ENCODE measurements around the gene DHX15.

The DHX15 gene

DNA sequence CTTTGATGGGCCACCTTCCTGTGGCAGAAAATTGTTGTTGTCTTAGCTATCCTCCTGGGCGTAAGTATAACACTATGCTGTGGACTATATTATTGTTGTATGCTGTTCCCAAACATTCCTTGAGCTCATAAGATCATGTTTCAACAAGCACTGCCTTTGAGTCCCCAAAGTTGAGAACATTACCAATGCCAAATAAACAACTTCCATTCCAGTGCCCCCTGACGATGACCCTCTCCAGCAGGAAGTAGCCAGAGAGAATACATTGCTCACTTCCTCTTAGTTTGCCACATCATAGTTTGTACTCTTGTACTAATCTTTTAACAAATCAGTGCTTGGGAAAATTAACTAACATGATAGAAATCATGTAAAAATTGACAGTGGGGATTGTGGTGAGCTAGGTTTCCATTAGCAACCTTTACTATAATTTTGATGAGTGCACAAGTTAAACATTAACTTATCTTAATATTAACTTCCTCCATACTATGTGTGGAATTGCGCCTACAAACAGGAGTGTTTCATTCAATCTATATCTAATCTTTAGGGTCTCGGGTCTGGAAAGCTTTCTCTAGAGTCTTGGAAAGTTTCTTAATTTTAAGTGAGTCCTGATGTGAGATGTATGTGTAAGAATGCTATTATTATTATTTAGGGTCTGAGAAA is 20.3 kb upstream of the DHX15 start:
- Histone ChIP-seq H3K27me3 (ENCODE audit: insufficient read depth, low read length, poor library complexity, severe bottlenecking) (no peaks in the 10 kb centered on the region), H3K79me2 (ENCODE audit: insufficient read depth, low read length) (no peaks in the 10 kb centered on the region), H3K9ac (ENCODE audit: low read depth, low read length, poor library complexity, severe bottlenecking) (no peak overlapping the region), H3K36me3 (ENCODE audit: insufficient read depth, low read length) (no peaks in the 10 kb centered on the region), H3K4me1 (ENCODE audit: insufficient read depth, low read length, poor library complexity, severe bottlenecking) (no peaks in the 10 kb centered on the region), H3K4me2 (ENCODE audit: low read depth, low read length, poor library complexity, severe bottlenecking) (no peak overlapping the region), H3K9me3 (ENCODE audit: insufficient read depth, low read depth, low read length) (no peaks in the 10 kb centered on the region), H3K4me3 (ENCODE audit: low read length, poor library complexity, severe bottlenecking) (no peak overlapping the region), H3F3A (ENCODE audit: low read depth) (no peaks in the 10 kb centered on the region), H4K20me1 (ENCODE audit: insufficient read depth, low read length, poor library complexity, severe bottlenecking) (no peaks in the 10 kb centered on the region), H2AFZ (ENCODE audit: low read length) (no peak overlapping the region), H3K9me2 (replicated peaks; ENCODE audit: low read depth, low read length) (no peaks in the 10 kb centered on the region)
- no peak for TF ChIP-seq EZH2phosphoT487 (IDR thresholded peaks at IDR 0.05; ENCODE audit: borderline replicate concordance)
- TF ChIP-seq, protein P1, sequence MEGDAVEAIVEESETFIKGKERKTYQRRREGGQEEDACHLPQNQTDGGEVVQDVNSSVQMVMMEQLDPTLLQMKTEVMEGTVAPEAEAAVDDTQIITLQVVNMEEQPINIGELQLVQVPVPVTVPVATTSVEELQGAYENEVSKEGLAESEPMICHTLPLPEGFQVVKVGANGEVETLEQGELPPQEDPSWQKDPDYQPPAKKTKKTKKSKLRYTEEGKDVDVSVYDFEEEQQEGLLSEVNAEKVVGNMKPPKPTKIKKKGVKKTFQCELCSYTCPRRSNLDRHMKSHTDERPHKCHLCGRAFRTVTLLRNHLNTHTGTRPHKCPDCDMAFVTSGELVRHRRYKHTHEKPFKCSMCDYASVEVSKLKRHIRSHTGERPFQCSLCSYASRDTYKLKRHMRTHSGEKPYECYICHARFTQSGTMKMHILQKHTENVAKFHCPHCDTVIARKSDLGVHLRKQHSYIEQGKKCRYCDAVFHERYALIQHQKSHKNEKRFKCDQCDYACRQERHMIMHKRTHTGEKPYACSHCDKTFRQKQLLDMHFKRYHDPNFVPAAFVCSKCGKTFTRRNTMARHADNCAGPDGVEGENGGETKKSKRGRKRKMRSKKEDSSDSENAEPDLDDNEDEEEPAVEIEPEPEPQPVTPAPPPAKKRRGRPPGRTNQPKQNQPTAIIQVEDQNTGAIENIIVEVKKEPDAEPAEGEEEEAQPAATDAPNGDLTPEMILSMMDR (conservative IDR thresholded peaks at IDR 0.05; ENCODE audit: low read length): no peak

DNA sequence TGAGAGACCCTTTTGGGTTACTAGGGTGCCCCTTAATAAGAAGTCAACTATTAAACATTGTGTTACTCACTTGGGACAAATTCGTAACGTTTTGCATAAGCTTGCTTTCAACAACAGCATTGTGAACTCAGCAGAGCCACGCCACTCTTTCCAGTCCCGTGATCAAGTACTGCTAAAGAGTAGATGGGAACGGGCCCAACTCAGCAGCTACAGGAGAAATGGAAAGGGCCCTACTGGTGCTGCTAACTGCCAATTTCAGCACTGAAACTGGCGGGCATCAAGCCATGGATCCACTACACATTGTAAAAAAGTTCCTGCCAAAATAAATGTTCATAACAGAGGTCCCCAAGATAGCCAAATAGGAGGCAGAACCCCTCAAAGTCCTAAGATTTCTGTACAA is 19.0 kb upstream of the DHX15 start:
- no peaks in the 10 kb centered on the region for H3F3A ChIP-seq (ENCODE audit: low read depth)
- no peak for TF ChIP-seq EZH2phosphoT487 (IDR thresholded peaks at IDR 0.05; ENCODE audit: borderline replicate concordance)
- no peaks in the 10 kb centered on the region for H3K4me1 ChIP-seq (ENCODE audit: insufficient read depth, low read length, poor library complexity, severe bottlenecking)
- H3K9me2 ChIP-seq (replicated peaks; ENCODE audit: low read depth, low read length): no peaks in the 10 kb centered on the region
- H2AFZ ChIP-seq (ENCODE audit: low read length): no peak overlapping the region
- no peaks in the 10 kb centered on the region for H3K36me3 ChIP-seq (ENCODE audit: insufficient read depth, low read length)
- H3K79me2 ChIP-seq (ENCODE audit: insufficient read depth, low read length): no peaks in the 10 kb centered on the region
- no peaks in the 10 kb centered on the region for H3K27me3 ChIP-seq (ENCODE audit: insufficient read depth, low read length, poor library complexity, severe bottlenecking)
- no peak overlapping the region for H3K9ac ChIP-seq (ENCODE audit: low read depth, low read length, poor library complexity, severe bottlenecking)
- no peak overlapping the region for H3K4me3 ChIP-seq (ENCODE audit: low read length, poor library complexity, severe bottlenecking)
- H4K20me1 ChIP-seq (ENCODE audit: insufficient read depth, low read length, poor library complexity, severe bottlenecking): no peaks in the 10 kb centered on the region
- no peaks in the 10 kb centered on the region for H3K9me3 ChIP-seq (ENCODE audit: insufficient read depth, low read depth, low read length)
- H3K4me2 ChIP-seq (ENCODE audit: low read depth, low read length, poor library complexity, severe bottlenecking): no peak overlapping the region

DNA sequence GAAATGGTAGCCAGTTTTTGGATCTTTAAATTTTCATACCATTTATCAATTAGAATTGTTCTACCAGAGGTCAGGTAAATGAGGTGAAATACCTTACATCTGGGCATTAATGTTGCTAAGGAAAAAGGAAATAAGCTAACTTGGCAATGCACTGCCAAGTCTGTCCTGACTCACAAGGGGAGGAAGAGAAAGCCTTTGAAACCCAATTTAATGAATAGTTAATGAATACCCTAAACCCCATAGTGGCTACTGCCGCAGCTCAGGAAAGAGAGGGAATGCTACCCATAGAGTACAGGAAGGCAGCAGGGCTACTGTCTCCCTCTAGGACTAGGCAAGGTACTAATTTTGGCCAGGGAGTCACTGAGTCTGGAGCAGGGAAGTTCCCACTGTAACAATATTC is 16.8 kb upstream of the DHX15 start:
- Histone ChIP-seq H3K4me2 (ENCODE audit: low read depth, low read length, poor library complexity, severe bottlenecking) (no peak overlapping the region), H2AFZ (ENCODE audit: low read length) (no peak overlapping the region), H3F3A (ENCODE audit: low read depth) (no peaks in the 10 kb centered on the region), H3K9ac (ENCODE audit: low read depth, low read length, poor library complexity, severe bottlenecking) (no peak overlapping the region), H3K79me2 (ENCODE audit: insufficient read depth, low read length) (no peaks in the 10 kb centered on the region), H3K4me1 (ENCODE audit: insufficient read depth, low read length, poor library complexity, severe bottlenecking) (no peaks in the 10 kb centered on the region), H4K20me1 (ENCODE audit: insufficient read depth, low read length, poor library complexity, severe bottlenecking) (no peaks in the 10 kb centered on the region), H3K27me3 (ENCODE audit: insufficient read depth, low read length, poor library complexity, severe bottlenecking) (no peaks in the 10 kb centered on the region), H3K9me2 (replicated peaks; ENCODE audit: low read depth, low read length) (no peaks in the 10 kb centered on the region), H3K9me3 (ENCODE audit: insufficient read depth, low read depth, low read length) (no peaks in the 10 kb centered on the region), H3K4me3 (ENCODE audit: low read length, poor library complexity, severe bottlenecking) (no peak overlapping the region), H3K36me3 (ENCODE audit: insufficient read depth, low read length) (no peaks in the 10 kb centered on the region)
- TF ChIP-seq, protein P1 (conservative IDR thresholded peaks at IDR 0.05; ENCODE audit: low read length): no peak
- no peak for TF ChIP-seq EZH2phosphoT487 (IDR thresholded peaks at IDR 0.05; ENCODE audit: borderline replicate concordance)

DNA sequence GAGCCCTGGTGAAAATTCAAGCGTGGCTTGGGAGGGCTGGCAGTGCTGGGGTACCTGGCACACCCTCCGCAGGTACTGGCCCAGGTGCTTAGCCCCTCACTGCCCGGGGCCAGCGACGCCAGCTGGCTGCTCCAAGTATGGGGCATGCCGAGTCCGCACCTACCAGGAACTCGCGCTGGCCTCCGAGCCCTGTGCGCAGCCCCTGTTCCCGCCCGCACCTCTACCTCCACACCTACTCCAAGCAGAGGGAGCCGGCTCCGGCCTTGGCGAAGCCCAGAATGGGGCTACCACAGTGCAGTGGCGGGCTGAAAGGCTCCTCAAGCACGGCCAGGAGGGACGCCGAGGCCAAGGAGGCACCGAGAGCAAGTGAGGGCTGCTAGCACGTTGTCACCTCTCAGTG is 14.9 kb upstream of the DHX15 start:
- no peak overlapping the region for H2AFZ ChIP-seq (ENCODE audit: low read length)
- H3K9me2 ChIP-seq (replicated peaks; ENCODE audit: low read depth, low read length): no peaks in the 10 kb centered on the region
- no peak overlapping the region for H3K4me3 ChIP-seq (ENCODE audit: low read length, poor library complexity, severe bottlenecking)
- TF ChIP-seq, protein P1 (conservative IDR thresholded peaks at IDR 0.05; ENCODE audit: low read length): no peak
- TF ChIP-seq EZH2phosphoT487 (IDR thresholded peaks at IDR 0.05; ENCODE audit: borderline replicate concordance): no peak
- H3F3A ChIP-seq (ENCODE audit: low read depth): no peaks in the 10 kb centered on the region
- no peaks in the 10 kb centered on the region for H3K79me2 ChIP-seq (ENCODE audit: insufficient read depth, low read length)
- no peaks in the 10 kb centered on the region for H3K9me3 ChIP-seq (ENCODE audit: insufficient read depth, low read depth, low read length)
- no peaks in the 10 kb centered on the region for H3K36me3 ChIP-seq (ENCODE audit: insufficient read depth, low read length)
- H4K20me1 ChIP-seq (ENCODE audit: insufficient read depth, low read length, poor library complexity, severe bottlenecking): no peaks in the 10 kb centered on the region
- H3K9ac ChIP-seq (ENCODE audit: low read depth, low read length, poor library complexity, severe bottlenecking): no peak overlapping the region
- no peaks in the 10 kb centered on the region for H3K4me1 ChIP-seq (ENCODE audit: insufficient read depth, low read length, poor library complexity, severe bottlenecking)
- no peak overlapping the region for H3K4me2 ChIP-seq (ENCODE audit: low read depth, low read length, poor library complexity, severe bottlenecking)
- H3K27me3 ChIP-seq (ENCODE audit: insufficient read depth, low read length, poor library complexity, severe bottlenecking): no peaks in the 10 kb centered on the region

Measured in Loucy (cell line).